ENCODE measurements around the gene FRYL. TPM values are rescaled to one million over a fixed set of nuclear protein-coding genes. Genes with fewer than 3 reads are reported as not detected.

Gene FRYL
- total and polyA plus RNA-seq, 12 donors, result 16.5 to 64.4 (median 41.1) TPM

DNA sequence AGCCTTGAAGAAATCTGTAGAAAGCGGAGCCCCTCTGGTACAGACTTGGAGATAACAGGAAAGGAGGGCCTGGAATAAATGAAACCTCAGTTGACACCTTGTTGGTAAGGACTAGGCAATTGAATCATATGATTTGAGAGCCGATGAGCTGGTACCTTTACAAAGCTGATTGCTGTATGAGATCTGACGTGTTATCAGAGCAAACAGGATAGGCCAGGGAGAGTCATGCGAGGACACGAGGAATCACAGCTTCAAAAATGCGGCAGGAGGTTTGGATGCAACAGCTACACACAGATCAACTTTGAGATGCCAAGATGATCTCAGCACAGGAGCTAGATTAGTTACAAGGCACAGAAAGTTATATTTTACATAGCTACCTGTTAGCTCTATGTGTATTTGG is 304.3 kb downstream of the FRYL start:
- intact Hi-C loops (cut with DNase I), result no loop called here
- 82 to 95% (median 90%) methylated on average over 6 of the region's 6 CpGs for WGBS, 4 donors
- no peak for TF ChIP-seq POLR2A (IDR thresholded peaks at IDR 0.05)
- TF ChIP-seq, protein P1, sequence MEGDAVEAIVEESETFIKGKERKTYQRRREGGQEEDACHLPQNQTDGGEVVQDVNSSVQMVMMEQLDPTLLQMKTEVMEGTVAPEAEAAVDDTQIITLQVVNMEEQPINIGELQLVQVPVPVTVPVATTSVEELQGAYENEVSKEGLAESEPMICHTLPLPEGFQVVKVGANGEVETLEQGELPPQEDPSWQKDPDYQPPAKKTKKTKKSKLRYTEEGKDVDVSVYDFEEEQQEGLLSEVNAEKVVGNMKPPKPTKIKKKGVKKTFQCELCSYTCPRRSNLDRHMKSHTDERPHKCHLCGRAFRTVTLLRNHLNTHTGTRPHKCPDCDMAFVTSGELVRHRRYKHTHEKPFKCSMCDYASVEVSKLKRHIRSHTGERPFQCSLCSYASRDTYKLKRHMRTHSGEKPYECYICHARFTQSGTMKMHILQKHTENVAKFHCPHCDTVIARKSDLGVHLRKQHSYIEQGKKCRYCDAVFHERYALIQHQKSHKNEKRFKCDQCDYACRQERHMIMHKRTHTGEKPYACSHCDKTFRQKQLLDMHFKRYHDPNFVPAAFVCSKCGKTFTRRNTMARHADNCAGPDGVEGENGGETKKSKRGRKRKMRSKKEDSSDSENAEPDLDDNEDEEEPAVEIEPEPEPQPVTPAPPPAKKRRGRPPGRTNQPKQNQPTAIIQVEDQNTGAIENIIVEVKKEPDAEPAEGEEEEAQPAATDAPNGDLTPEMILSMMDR (IDR thresholded peaks at IDR 0.05), result no peak

DNA sequence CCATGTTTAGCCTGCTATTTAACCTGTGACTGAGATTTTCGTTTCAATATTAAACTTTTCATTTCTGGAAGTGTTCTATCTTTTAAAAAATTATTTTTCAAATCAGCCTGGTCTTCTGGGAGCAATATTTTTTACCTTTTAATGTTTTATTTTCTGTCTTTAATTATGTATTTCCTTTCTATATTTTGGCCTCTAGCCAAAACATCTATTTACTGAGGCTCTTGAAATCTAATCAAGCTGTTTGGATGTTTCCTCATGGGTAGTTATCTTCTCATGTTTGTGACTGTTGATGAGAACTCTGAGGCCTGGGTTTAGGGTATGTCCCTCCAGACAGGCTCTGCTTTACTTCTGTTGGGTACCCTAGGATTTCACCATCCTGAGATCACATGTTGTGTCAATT is 307.3 kb downstream of the FRYL start:
- intact Hi-C loops (cut with DNase I), result no loop called here
- Histone ChIP-seq H3K27me3 (no peaks in the 10 kb centered on the region), H3K4me1 (replicated peaks in 1 of 2) (no peaks in the 10 kb centered on the region), H3K36me3 (replicated peaks in 1 of 2) (no peaks in the 10 kb centered on the region), H3K9me3 (replicated peaks in 1 of 3) (no peaks in the 10 kb centered on the region), H3K27ac (no peak overlapping the region), H3K4me3 (no peak overlapping the region)
- DNase-seq, result no peak
- TF ChIP-seq POLR2A (IDR thresholded peaks at IDR 0.05), result no peak
- 80 to 93% (median 85%) methylated on average over 1 of the region's 1 CpG for WGBS, 4 donors

More for the DNA sequence above, 304.3 kb downstream of the FRYL start:
- no peaks in the 10 kb centered on the region for H3K27me3 ChIP-seq
- H3K36me3 ChIP-seq (replicated peaks in 1 of 2), result no peaks in the 10 kb centered on the region
- no peaks in the 10 kb centered on the region for H3K4me1 ChIP-seq (replicated peaks in 1 of 2)
- peak in 1 of 7 donors; percentile 68 for DNase-seq
- no peaks in the 10 kb centered on the region for H3K9me3 ChIP-seq (replicated peaks in 1 of 3)
- H3K27ac ChIP-seq, result no peak overlapping the region
- no peak overlapping the region for H3K4me3 ChIP-seq

DNA sequence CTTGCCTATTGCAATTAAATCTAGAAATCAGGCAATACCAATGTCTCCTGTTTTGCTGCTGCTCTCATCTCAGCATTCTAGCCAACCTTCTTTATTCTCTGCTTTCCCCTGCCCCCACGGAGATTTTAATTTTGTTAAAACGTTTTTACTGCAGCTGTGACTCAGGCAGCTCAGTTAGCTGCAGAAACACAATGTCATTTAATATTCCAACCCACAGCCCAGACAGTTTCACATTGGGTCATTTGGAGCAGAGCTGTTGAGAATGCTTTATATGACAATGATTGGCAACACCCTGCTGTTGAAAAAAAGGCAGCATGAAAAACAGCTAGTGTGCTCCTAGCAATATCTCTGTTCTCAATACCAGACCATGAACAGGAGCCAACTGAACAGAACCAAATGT is 309.5 kb downstream of the FRYL start:
- 18 to 34% (median 30%) methylated on average over 2 of the region's 2 CpGs for WGBS, 4 donors

DNA sequence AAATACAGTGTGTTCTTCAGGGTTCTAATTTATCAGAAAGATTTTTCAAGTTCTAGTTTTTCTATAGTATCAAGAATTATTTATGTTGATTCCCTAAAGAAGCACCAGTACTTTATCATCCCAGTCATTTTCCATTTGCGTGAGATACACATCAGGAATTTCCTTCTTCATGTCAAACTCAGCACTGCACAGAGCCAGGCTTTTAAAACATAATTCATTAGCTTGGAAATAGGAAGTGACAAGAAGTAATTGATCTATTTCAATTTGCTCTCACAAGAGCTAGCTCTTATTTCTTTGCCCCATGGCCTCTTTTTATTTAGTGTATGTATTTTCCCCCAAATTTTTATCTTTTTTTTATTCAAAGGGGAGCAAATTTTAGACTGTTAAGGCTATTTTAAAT is 309.9 kb downstream of the FRYL start:
- TF ChIP-seq, protein P1 (IDR thresholded peaks at IDR 0.05), result no peak
- no peak for TF ChIP-seq POLR2A (IDR thresholded peaks at IDR 0.05)
- Histone ChIP-seq H3K9me3 (replicated peaks in 1 of 3) (no peaks in the 10 kb centered on the region), H3K4me3 (no peak overlapping the region), H3K27ac (no peak overlapping the region), H3K27me3 (no peaks in the 10 kb centered on the region), H3K4me1 (replicated peaks in 1 of 2) (no peaks in the 10 kb centered on the region), H3K36me3 (replicated peaks in 1 of 2) (no peaks in the 10 kb centered on the region)
- no peak for DNase-seq
- intact Hi-C loops (cut with DNase I), result no loop called here
- 55 to 76% (median 66%) methylated on average over 1 of the region's 1 CpG for WGBS, 4 donors

More for the DNA sequence above, 309.5 kb downstream of the FRYL start:
- DNase-seq, result peak in 1 of 7 donors; percentile 58
- no peak for TF ChIP-seq POLR2A (IDR thresholded peaks at IDR 0.05)
- TF ChIP-seq, protein P1 (IDR thresholded peaks at IDR 0.05), result no peak
- intact Hi-C loops (cut with DNase I), result no loop called here
- Histone ChIP-seq H3K9me3 (replicated peaks in 1 of 3) (no peaks in the 10 kb centered on the region), H3K4me3 (no peak overlapping the region), H3K36me3 (replicated peaks in 1 of 2) (no peaks in the 10 kb centered on the region), H3K27ac (no peak overlapping the region), H3K27me3 (no peaks in the 10 kb centered on the region), H3K4me1 (replicated peaks in 1 of 2) (no peaks in the 10 kb centered on the region)

DNA sequence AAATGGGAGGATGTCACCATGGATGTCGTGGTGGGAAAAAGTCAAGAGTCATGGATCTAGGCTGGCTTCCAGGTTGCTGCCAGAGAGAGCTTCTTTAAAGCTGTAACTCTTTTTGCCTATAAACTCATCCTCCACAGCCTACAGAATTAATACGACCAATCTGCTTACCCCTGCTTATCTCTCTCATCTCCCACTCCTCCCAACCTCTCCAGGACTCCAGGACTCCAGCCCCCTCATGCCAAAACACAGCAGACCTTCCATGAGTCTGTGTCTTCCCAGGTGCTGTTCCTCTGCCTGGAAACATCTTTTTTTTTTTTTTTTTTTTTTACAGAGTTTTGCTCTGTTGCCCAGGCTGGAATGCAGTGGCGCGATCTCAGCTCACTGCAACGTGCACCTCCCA is 312.2 kb downstream of the FRYL start:
- H3K4me1 ChIP-seq (replicated peaks in 1 of 2), result no peaks in the 10 kb centered on the region
- no peaks in the 10 kb centered on the region for H3K9me3 ChIP-seq (replicated peaks in 1 of 3)
- H3K27ac ChIP-seq, result no peak overlapping the region
- DNase-seq, result no peak
- intact Hi-C loops (cut with DNase I), result no loop called here
- WGBS, 4 donors, result 55 to 74% (median 70%) methylated on average over 4 to 5 of the region's 5 CpGs
- H3K4me3 ChIP-seq, result no peak overlapping the region
- no peaks in the 10 kb centered on the region for H3K36me3 ChIP-seq (replicated peaks in 1 of 2)
- TF ChIP-seq POLR2A (IDR thresholded peaks at IDR 0.05), result no peak
- TF ChIP-seq, protein P1 (IDR thresholded peaks at IDR 0.05), result no peak
- no peaks in the 10 kb centered on the region for H3K27me3 ChIP-seq

Data from adrenal gland (tissue), 12 donors.